Spleen (tissue), 11 donors: ENCODE data around the gene RRP36. TPM values are rescaled to one million over a fixed set of nuclear protein-coding genes. Genes with fewer than 3 reads are reported as not detected.
A peak's percentile ranks its signal among the peaks of the same experiment; 100 is the strongest.

Experiments used
- DNase-seq: peaks from one replicate; pipeline ENCODE4 v3.0.0-alpha.2; 2020
- H3K27ac ChIP-seq, 8 donors: fragments of 200-600 bp; sonication (generic) in 7 of 8; 1 replicate in 4 of 8; 2 replicates in 4 of 8; pipeline versions ENCODE4 v1.5.0 to v1.8.0; 2016 to 2021; ENCODE audit warnings: inconsistent platforms in 4 of 8, mild to moderate bottlenecking in 4 of 8, moderate library complexity in 1 of 8
- H3K27me3 ChIP-seq, 7 donors: fragments of 200-600 bp; sonication (generic) in 6 of 7; replicated peaks in 1 of 7; 1 replicate in 4 of 7; 2 replicates in 3 of 7; pipeline versions ENCODE4 v1.5.0 to v1.8.0; 2016 to 2021; ENCODE audit warnings: inconsistent platforms in 3 of 7, mild to moderate bottlenecking in 1 of 7
- H3K36me3 ChIP-seq, 6 donors: fragments of 200-600 bp; sonication (generic) in 5 of 6; 1 replicate in 4 of 6; 2 replicates in 2 of 6; pipeline versions ENCODE4 v1.5.0 to v1.8.0; 2016 to 2021; ENCODE audit warnings: inconsistent platforms in 2 of 6
- H3K4me1 ChIP-seq, 6 donors: fragments of 200-600 bp; sonication (generic) in 5 of 6; 1 replicate in 3 of 6; 2 replicates in 3 of 6; pipeline versions ENCODE4 v1.5.0 to v1.8.0; 2016 to 2021; ENCODE audit warnings: inconsistent platforms in 3 of 6
- H3K4me3 ChIP-seq, 8 donors: fragments of 200-600 bp; sonication (generic) in 7 of 8; 1 replicate in 4 of 8; 2 replicates in 4 of 8; pipeline versions ENCODE4 v1.5.0 to v1.8.0; 2016 to 2021; ENCODE audit warnings: inconsistent platforms in 4 of 8, mild to moderate bottlenecking in 4 of 8, moderate library complexity in 2 of 8
- H3K9me3 ChIP-seq, 8 donors: fragments of 200-600 bp; sonication (generic) in 7 of 8; 1 replicate in 4 of 8; 2 replicates in 4 of 8; pipeline versions ENCODE4 v1.5.0 to v1.8.0; 2016 to 2021; ENCODE audit warnings: inconsistent platforms in 4 of 8
- POLR2A ChIP-seq, 3 donors: fragments of 450-650 bp; IDR thresholded peaks; one replicate each; pipeline ENCODE4 v1.5.1; 2017; ENCODE audit warnings: antibody characterized with exemption in 3 of 3, mild to moderate bottlenecking in 1 of 3
- POLR2AphosphoS5 ChIP-seq, 3 donors: sonication (generic); formaldehyde crosslinking; IDR thresholded peaks; one replicate each; pipeline ENCODE4 v1.5.1; 2017; ENCODE audit warnings: antibody characterized with exemption in 3 of 3
- WGBS, 5 donors: extraction: QIAGEN DNeasy Blood & Tissue Kit in 3 of 5; methylation state at CpG; one replicate each; pipeline versions ENCODE4 v1.1.5 to v1.1.7; 2013 to 2018; 5-methylcytosine and 5-hydroxymethylcytosine counted together
- intact Hi-C: fragments of 100-400 bp; cut with DNase I; formaldehyde crosslinking; loops from one replicate; pipeline ENCODE4 v1.15.0; 2023; ENCODE audit warnings: low total_unique reads
- polyA plus RNA-seq, 3 donors: library from polyadenylated mRNA; stranded (reverse); fragments of 200-250 nt; gene quantifications; one replicate each; pipeline ENCODE4 v1.2.1, GENCODE V29; 2013
- total RNA-seq, 7 donors: library from RNA; depleted of rRNA in 3 of 7; stranded (reverse); fragments of >200 nt in 3 of 7; fragmentation: NEBNext Ultra II Directional in 4 of 7; extraction: Animal tissue kit (Norgen Biotek cat#: 25700) in 4 of 7; gene quantifications; one replicate each; pipeline versions ENCODE4 v1.1.0 to v1.2.1, GENCODE V29; 2016 to 2021
- TF ChIP-seq, protein P1 (sequence below), 11 experiments: fragments of 200-600 bp in 7 of 11; fragments of 450-650 bp in 4 of 11; sonication (generic) in 4 of 11; IDR thresholded peaks in 8 of 11; conservative IDR thresholded peaks in 3 of 11; 1 replicate in 7 of 11; 2 replicates in 4 of 11; pipeline versions ENCODE4 v1.4.0 to v1.8.0; 2016 to 2021; ENCODE audit warnings: antibody characterized with exemption in 11 of 11, inconsistent platforms in 4 of 11, mild to moderate bottlenecking in 1 of 11
- donor health status: healthy with polysubstance abuse.
- donor health status: DM: no; HTN: no; CAD: no; lungs with moderate emphysema.
- donor health status: DM: no; HTN: no; CAD: no.
- donor health status: Bipolar disorder and iron deficiency.
- donor health status: healthy.
- donor health status: DM: no; HTN: no; CAD: no.
- donor health status: DM: yes; HTN: yes; CAD: no.

RRP36 gene
- total and polyA plus RNA-seq, 10 donors: 32.0 to 63.4 (median 39.6) TPM

DNA sequence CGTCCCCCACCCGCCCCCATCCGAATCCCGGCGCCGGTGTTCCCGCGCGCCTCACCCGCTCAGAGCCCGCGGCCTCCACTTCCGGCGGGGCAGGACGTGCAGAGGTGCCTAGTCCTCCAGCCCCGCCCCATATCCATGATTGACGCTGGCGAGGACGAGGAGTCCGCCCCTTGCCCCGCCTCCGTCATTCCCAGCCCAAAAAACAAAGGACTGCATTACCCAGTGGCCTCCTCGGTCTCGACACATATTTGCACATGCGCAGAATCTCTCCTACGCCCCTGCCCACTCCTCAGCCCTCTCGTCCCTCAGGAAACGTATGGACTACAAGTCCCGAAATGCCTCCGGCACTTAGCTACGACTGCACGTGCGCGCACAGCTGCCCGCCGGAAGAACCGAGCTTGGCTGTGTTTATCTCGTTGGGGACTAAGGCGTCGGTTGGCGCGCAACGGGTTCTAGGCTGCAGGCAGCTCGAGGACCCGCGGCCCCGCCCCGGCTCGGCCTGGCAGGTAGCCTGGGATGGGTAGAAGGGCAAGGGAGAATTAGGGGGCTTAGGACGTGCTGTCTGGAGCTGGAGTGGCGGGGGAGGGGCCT lies 7.5 kb upstream of the RRP36 start, which contains the start of the genes KLHDC3 and MEA1:
Gene KLHDC3, plus strand, starts transcription at position 407 of the 591 bp plus-strand sequence. CDS start 2,944 bp downstream, outside the sequence.
Gene MEA1, minus strand, starts transcription at position 104 of the 591 bp plus-strand sequence. CDS start 133 bp downstream, outside the sequence.
- WGBS, 5 donors: 0 to 1% (median 0%) methylated on average over 30 to 51 of the region's 51 CpGs
- H3K27me3 ChIP-seq: no peaks in the 10 kb centered on the region
- intact Hi-C loops: no loop called here

DNA sequence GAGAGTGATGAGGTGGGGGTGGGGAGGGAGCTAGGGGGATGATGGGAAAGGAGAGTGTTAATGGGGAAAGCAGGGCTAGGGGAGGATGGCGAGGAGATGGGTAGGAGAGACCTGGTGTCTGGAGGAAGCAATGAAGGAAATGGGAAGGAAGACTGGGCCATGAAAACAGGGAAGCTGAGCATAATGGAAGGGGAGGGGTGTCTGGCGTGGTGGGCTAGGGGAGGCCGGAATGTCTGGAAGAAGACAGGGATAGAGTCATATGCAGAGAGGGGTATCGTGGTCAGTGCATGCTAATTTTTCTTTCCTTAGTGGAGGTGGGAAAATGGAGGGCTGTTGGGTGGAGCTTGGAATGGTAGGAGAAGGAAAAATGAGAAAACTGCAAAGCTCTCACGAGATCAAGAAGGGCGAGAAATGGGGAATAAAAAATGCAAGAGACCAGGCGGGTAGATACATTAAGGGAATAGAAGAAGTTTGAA lies 7.0 kb upstream of the RRP36 start:
- no peaks in the 10 kb centered on the region for H3K27me3 ChIP-seq
- no peak for DNase-seq
- whole genome bisulfite sequencing, 5 donors: 0 to 2% (median 1%) methylated on average over 7 of the region's 7 CpGs
- intact Hi-C loops: no loop called here
- H3K4me1 ChIP-seq: peaks cover 36 to 71% (median 50%) of the 10 kb centered on the region in 6 donors
- no peaks in the 10 kb centered on the region for H3K9me3 ChIP-seq
- peak overlapping the region; percentile 66 to 90 (median 81) for H3K4me3 ChIP-seq
- peak overlapping the region in 7 of 8 donors; percentile 75 to 91 (median 83) for H3K27ac ChIP-seq
- H3K36me3 ChIP-seq: peaks cover 0 to 68% (median 52%) of the 10 kb centered on the region in 6 donors
- TF ChIP-seq, protein P1, sequence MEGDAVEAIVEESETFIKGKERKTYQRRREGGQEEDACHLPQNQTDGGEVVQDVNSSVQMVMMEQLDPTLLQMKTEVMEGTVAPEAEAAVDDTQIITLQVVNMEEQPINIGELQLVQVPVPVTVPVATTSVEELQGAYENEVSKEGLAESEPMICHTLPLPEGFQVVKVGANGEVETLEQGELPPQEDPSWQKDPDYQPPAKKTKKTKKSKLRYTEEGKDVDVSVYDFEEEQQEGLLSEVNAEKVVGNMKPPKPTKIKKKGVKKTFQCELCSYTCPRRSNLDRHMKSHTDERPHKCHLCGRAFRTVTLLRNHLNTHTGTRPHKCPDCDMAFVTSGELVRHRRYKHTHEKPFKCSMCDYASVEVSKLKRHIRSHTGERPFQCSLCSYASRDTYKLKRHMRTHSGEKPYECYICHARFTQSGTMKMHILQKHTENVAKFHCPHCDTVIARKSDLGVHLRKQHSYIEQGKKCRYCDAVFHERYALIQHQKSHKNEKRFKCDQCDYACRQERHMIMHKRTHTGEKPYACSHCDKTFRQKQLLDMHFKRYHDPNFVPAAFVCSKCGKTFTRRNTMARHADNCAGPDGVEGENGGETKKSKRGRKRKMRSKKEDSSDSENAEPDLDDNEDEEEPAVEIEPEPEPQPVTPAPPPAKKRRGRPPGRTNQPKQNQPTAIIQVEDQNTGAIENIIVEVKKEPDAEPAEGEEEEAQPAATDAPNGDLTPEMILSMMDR (IDR thresholded peaks at IDR 0.05 in 8 of 11, conservative IDR thresholded peaks at IDR 0.05 in 3 of 11): no peak
- no peak for TF ChIP-seq POLR2AphosphoS5 (IDR thresholded peaks at IDR 0.05)
- no peak for TF ChIP-seq POLR2A (IDR thresholded peaks at IDR 0.05)

More for the DNA sequence above, 7.5 kb upstream of the RRP36 start, which contains the start of the genes KLHDC3 and MEA1:
- TF ChIP-seq POLR2AphosphoS5 (IDR thresholded peaks at IDR 0.05) (peak; percentile 92 to 95 (median 94)), POLR2A (IDR thresholded peaks at IDR 0.05) (peak in 1 of 3 donors; percentile 8)
- TF ChIP-seq, protein P1 (IDR thresholded peaks at IDR 0.05 in 8 of 11, conservative IDR thresholded peaks at IDR 0.05 in 3 of 11): peak in 3 of 11 experiments; percentile 17 to 38 (median 20)
- Histone ChIP-seq H3K4me1 (peaks cover 36 to 73% (median 50%) of the 10 kb centered on the region in 6 donors), H3K4me3 (peak within 1 kb of the TSS; percentile 66 to 90 (median 81)), H3K36me3 (peaks cover 0 to 68% (median 52%) of the 10 kb centered on the region in 6 donors), H3K27ac (peak within 1 kb of the TSS; percentile 62 to 91 (median 82)), H3K9me3 (no peaks in the 10 kb centered on the region)
- peak; percentile 99 for DNase-seq

DNA sequence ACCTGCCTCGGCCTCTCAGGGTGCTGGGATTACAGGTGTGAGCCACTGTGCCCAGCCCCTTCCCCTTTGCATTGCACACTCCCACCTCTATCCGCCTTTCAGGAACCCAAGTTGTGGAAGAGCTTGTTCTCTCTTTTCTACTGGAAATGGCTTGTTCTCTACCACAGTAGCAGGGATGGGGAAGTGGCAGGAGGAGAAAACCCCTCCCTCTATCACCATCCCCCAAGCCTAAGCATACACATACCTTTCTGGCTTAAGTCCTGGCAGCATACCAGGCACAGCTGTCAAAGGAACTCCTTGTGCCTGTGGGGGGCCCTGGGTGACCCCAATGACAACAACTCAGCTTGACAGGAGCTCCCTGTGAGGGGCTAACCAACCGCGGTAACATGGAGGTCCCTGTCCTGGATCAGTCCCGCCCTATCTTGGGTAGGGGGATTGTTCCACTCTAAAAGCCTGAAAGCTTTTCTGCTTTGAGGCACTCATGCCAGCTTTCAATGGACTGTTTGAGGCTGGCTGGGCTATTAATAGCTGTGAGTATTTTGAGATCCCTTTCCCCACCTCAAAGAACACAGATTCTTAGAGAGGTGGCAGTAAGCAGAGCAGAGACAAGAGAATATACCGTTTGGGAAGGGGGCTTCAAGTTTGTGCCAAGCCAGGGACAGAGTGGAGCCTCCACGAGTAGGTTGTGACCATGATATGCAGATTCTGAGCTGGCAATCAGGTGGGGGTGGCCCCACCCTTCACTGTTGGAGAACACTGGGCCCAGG lies 5.1 kb upstream of the RRP36 start:
- TF ChIP-seq POLR2AphosphoS5 (IDR thresholded peaks at IDR 0.05): no peak
- TF ChIP-seq POLR2A (IDR thresholded peaks at IDR 0.05): no peak
- TF ChIP-seq, protein P1 (IDR thresholded peaks at IDR 0.05 in 8 of 11, conservative IDR thresholded peaks at IDR 0.05 in 3 of 11): no peak
- Histone ChIP-seq H3K36me3 (peaks cover 0 to 63% (median 37%) of the 10 kb centered on the region in 6 donors), H3K4me3 (peak overlapping the region in 1 of 8 donors; percentile 35), H3K27ac (peak overlapping the region in 3 of 8 donors; percentile 26 to 90 (median 27)), H3K4me1 (peaks cover 43 to 76% (median 59%) of the 10 kb centered on the region in 6 donors), H3K9me3 (no peaks in the 10 kb centered on the region), H3K27me3 (no peaks in the 10 kb centered on the region)
- DNase-seq: no peak
- 73 to 80% (median 77%) methylated on average over 5 to 7 of the region's 7 CpGs for WGBS, 5 donors
- intact Hi-C loops: no loop called here
